OCI-LY3 (cell line): ENCODE results near the gene COMT.

Source experiments
- EZH2phosphoT487 ChIP-seq: fragments of 200-600 bp; shearing (Covaris generic); IDR thresholded peaks from 2 replicates; pipeline ENCODE4 v1.6.1; 2018; ENCODE audit warnings: antibody characterized with exemption, mixed run types, low read depth
- TF ChIP-seq, protein P1 (sequence below): fragments of 200-600, 300-600 bp; sonication (generic); IDR thresholded peaks from 2 replicates; pipeline ENCODE4 v1.5.1; 2014; ENCODE audit warnings: antibody characterized with exemption, low read length, low read depth

DNA sequence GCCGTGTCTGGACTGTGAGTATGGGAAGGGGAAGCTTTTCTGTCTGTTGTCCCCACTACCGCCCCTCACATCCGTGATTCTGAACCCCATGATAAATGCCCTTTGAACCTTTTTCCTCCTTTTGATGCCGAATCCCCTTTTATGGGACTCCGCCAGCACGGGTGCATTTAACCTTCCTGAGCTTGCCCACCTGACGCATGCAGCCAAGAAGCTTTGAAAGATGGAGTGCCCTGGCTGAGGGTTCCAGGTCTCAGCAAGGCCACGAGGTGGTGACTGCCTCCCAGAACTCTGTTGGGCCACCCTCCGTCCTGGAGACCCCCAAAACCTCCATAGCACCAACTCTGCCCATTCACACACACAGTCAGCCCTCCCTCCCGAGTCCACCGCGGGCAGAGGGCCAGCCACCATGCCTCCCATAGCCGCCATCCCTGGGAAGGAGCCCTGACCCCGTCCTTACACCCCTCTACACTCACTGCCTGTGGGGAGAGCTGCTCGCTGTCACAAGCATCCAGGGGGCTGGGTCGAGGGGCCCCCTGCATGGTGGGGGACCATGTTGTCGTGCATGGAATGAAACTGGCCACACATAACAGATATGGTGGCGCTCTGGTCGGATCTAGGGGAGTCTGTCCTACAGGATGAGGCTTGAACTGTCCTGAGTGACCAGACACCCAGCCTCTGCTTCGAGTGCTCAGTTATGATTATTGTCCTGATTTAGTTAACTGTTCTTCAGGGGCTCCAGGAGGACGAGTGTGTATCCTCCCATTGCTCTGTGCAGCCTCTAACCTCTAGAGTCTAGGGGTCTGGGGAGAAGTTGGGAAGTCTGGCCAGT lies 822 bp upstream of the COMT start:
- TF ChIP-seq, protein P1, sequence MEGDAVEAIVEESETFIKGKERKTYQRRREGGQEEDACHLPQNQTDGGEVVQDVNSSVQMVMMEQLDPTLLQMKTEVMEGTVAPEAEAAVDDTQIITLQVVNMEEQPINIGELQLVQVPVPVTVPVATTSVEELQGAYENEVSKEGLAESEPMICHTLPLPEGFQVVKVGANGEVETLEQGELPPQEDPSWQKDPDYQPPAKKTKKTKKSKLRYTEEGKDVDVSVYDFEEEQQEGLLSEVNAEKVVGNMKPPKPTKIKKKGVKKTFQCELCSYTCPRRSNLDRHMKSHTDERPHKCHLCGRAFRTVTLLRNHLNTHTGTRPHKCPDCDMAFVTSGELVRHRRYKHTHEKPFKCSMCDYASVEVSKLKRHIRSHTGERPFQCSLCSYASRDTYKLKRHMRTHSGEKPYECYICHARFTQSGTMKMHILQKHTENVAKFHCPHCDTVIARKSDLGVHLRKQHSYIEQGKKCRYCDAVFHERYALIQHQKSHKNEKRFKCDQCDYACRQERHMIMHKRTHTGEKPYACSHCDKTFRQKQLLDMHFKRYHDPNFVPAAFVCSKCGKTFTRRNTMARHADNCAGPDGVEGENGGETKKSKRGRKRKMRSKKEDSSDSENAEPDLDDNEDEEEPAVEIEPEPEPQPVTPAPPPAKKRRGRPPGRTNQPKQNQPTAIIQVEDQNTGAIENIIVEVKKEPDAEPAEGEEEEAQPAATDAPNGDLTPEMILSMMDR, result no peak
- TF ChIP-seq EZH2phosphoT487, result no peak
